ENCODE measurements around the gene SIGLEC1. TPM values are rescaled to one million over a fixed set of nuclear protein-coding genes. Genes with fewer than 3 reads are reported as not detected.

SIGLEC1 gene
- total RNA-seq, 2 experiments from 2014 or later: not detected

DNA sequence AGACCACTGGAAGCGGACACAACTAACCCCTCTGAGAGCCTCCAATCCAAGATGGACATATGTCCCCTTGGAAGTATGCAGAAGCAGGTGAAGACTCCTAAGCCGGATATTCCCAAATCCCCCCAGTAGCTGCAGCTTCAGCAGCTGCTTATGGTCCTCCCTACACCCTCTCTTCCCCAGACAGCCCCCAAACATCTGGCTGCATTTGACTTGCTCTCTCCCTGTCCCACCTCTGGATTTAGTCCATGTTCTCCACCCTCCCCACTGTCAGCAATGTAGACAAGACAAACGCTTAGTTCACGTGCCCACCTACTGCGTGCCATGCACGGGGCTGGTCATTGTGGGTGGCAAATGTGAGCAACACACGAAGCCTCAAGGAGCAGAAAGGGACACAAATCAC lies 26.0 kb downstream of the SIGLEC1 start:
- no peaks in the 10 kb centered on the region for H3K36me3 Mint-ChIP-seq (ENCODE audit: low read depth)
- no peaks in the 10 kb centered on the region for H3K4me1 Mint-ChIP-seq
- no peak overlapping the region for H3K27ac Mint-ChIP-seq
- POLR2A ChIA-PET: no interaction called here
- no peaks in the 10 kb centered on the region for H3K9me3 Mint-ChIP-seq (ENCODE audit: low read depth)
- intact Hi-C loops (cut with DNase I, micrococcal nuclease): no loop called here
- ATAC-seq: no peak
- peaks cover 19% of the 10 kb centered on the region for H3K27me3 Mint-ChIP-seq
- DNase-seq: no peak
- CTCF ChIA-PET: interaction anchor here (0.6 to 1.5 kb wide), 3 partner anchors 9 to 405 kb away, joined by 3 to 5 read pairs (median 5); no protein-coding TSS in a partner anchor
- no peak overlapping the region for H3K4me3 Mint-ChIP-seq

DNA sequence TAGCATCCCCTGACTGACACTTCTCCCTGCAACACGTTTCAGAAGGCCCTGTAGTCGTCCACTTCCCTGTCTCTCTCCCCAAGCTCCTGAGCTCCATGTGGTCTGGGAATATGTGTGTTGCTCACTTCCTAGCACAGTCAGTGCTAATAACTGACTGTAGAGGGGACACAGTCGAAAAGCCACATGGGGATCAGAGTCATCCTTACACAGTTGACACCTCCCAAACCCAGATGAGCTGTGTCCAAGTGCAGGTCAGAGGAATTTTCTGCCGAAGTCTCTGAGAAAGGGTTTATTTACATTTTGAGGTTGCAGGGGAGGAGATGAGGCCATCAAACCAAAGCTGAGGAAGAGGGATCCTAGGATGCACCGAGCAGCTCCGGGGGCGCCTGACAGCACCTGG lies 27.1 kb downstream of the SIGLEC1 start:
- H3K27me3 Mint-ChIP-seq: peaks cover 24% of the 10 kb centered on the region
- peaks cover 4% of the 10 kb centered on the region for H3K4me1 Mint-ChIP-seq
- ChIA-PET CTCF (interaction anchor here (0.8 to 0.9 kb wide), 2 partner anchors 8 to 9 kb away, joined by 3 to 4 read pairs; no protein-coding TSS in a partner anchor), POLR2A (no interaction called here)
- H3K4me3 Mint-ChIP-seq: no peak overlapping the region
- intact Hi-C loops (cut with DNase I, micrococcal nuclease): no loop called here
- no peaks in the 10 kb centered on the region for H3K36me3 Mint-ChIP-seq (ENCODE audit: low read depth)
- no peaks in the 10 kb centered on the region for H3K9me3 Mint-ChIP-seq (ENCODE audit: low read depth)
- ATAC-seq: no peak
- no peak overlapping the region for H3K27ac Mint-ChIP-seq
- DNase-seq: no peak

DNA sequence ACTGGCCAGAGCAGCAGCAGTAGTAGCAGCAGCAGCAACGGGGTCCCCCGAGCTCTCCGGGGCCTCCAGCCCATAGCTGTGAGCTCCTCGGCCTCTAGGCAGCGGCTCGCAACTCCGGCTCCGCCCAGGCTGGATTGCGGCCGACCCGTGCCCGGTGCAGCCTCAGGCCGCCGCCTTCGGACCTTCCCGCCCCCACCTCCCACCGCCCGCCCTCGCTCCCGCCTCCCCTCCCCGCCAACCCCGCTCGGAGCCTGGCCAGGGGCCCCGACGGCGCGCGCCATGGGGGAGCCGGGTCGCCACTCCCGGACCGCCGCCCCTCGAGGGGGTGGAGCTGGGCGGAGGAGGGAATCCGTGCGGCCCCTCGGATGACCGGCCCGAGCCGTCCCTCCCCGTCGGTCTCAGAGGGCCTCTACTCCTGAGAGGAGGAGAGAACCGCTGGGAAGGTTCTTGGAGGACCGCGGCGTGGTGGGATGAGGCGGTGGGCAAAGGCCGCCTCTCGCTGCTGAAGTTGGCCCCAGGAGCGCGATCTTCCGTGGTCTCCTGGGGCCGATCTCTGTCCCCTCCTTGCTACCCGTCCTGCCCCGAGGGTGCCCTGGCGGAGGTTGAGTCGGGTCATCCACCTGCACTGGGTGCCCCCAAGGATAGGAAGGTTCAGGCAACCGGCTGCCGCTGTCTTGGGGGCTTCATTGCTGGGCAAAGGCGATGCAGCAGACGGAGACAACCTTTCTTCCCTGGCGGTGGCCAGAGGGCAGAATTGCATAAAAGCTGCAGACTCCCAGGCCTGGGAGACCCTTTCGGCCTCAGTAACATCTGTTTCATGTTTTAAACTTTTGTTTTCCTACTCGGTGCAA lies 30.2 kb downstream of the SIGLEC1 start, which contains the start of gene ADAM33:
TSS of gene ADAM33 (minus strand) at position 80 of the 851 bp plus-strand sequence. CDS start at position 74, 6 bp downstream.
- H3K27ac Mint-ChIP-seq: no peak within 1 kb of the TSS
- ChIA-PET POLR2A (no interaction called here), CTCF (interaction anchor here (1.4 kb wide), 1 partner anchor 173 kb away, joined by 6 read pairs; no protein-coding TSS in a partner anchor)
- no peak for ATAC-seq
- no peaks in the 10 kb centered on the region for H3K36me3 Mint-ChIP-seq (ENCODE audit: low read depth)
- peaks cover 27% of the 10 kb centered on the region for H3K27me3 Mint-ChIP-seq
- no peaks in the 10 kb centered on the region for H3K9me3 Mint-ChIP-seq (ENCODE audit: low read depth)
- H3K4me1 Mint-ChIP-seq: peaks cover 4% of the 10 kb centered on the region
- intact Hi-C loops (cut with DNase I, micrococcal nuclease): no loop called here
- no peak for DNase-seq
- no peak within 1 kb of the TSS for H3K4me3 Mint-ChIP-seq

DNA sequence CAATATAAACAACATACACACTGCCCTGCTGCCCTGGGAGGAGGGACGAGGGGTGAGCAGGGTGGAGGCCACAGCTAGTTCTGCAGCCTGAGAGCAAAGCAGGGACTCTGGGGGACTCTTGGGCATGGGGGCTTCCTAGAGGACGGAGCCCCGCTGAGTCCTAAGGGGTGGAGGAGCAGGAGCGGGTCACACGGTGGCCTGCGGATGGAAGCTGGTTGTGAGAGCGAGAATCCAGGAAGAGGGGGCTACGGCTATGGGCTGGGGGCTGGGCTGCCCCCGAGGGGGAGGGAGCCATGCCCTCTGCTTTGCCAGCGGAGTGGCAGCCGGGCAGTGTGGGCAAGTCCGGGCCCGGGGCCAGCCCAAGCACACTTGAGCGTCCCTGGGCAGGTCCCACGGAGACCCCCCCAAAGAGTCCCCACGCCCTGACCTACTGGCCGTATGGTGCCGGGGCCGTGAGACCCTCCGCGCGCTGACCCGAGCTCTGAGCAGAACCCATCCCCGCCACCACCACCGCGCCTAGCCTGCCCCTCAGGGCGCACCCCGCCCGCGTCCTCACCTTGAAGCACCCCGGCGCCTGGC lies 31.0 kb downstream of the SIGLEC1 start:
- no peak overlapping the region for H3K4me3 Mint-ChIP-seq
- no peaks in the 10 kb centered on the region for H3K9me3 Mint-ChIP-seq (ENCODE audit: low read depth)
- DNase-seq: no peak
- ATAC-seq: no peak
- ChIA-PET POLR2A (no interaction called here), CTCF (interaction anchor here (1.4 kb wide), 1 partner anchor 174 kb away, joined by 6 read pairs; no protein-coding TSS in a partner anchor)
- H3K36me3 Mint-ChIP-seq (ENCODE audit: low read depth): no peaks in the 10 kb centered on the region
- peaks cover 27% of the 10 kb centered on the region for H3K27me3 Mint-ChIP-seq
- no peak overlapping the region for H3K27ac Mint-ChIP-seq
- H3K4me1 Mint-ChIP-seq: peaks cover 6% of the 10 kb centered on the region
- intact Hi-C loops (cut with DNase I, micrococcal nuclease): no loop called here

DNA sequence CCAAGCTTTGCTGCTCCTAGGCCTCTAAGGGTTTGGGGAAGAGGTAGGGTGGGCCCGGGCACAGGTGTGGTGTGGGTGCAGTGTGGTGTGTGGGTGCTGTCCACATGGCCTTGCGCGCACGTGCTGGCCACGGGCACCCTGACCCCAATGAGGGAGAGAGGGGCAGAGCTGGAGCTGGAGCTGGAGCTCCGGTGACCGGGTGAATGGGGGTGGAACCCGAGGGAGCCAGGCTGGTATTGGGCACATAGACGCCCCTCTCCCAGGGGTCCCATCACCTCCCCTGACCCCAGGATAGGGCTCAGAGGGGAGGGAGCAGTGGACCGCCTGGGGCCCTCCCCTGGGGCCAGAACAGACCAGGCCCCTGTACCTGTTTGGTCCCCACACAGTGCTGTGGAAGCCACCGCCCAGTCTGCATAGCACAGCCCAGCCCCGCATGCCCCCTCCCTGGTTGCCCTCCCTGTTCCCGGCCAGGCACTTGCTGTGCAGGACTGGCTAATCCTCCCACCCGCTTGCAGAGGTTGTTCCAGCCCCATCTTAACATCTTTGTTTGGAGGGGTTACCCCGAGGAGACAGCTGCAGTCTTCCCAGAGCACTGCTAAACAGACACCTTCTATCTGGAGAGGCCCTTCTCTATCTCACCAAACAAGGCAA lies 31.6 kb downstream of the SIGLEC1 start:
- no peaks in the 10 kb centered on the region for H3K9me3 Mint-ChIP-seq (ENCODE audit: low read depth)
- H3K36me3 Mint-ChIP-seq (ENCODE audit: low read depth): no peaks in the 10 kb centered on the region
- peaks cover 29% of the 10 kb centered on the region for H3K27me3 Mint-ChIP-seq
- POLR2A ChIA-PET: no interaction called here
- no peak for ATAC-seq
- CTCF ChIA-PET: interaction anchor here (1.4 kb wide), 1 partner anchor 174 kb away, joined by 6 read pairs; no protein-coding TSS in a partner anchor
- no peak for DNase-seq
- no peak overlapping the region for H3K27ac Mint-ChIP-seq
- intact Hi-C loops (cut with DNase I, micrococcal nuclease): no loop called here
- no peak overlapping the region for H3K4me3 Mint-ChIP-seq
- H3K4me1 Mint-ChIP-seq: peaks cover 6% of the 10 kb centered on the region

DNA sequence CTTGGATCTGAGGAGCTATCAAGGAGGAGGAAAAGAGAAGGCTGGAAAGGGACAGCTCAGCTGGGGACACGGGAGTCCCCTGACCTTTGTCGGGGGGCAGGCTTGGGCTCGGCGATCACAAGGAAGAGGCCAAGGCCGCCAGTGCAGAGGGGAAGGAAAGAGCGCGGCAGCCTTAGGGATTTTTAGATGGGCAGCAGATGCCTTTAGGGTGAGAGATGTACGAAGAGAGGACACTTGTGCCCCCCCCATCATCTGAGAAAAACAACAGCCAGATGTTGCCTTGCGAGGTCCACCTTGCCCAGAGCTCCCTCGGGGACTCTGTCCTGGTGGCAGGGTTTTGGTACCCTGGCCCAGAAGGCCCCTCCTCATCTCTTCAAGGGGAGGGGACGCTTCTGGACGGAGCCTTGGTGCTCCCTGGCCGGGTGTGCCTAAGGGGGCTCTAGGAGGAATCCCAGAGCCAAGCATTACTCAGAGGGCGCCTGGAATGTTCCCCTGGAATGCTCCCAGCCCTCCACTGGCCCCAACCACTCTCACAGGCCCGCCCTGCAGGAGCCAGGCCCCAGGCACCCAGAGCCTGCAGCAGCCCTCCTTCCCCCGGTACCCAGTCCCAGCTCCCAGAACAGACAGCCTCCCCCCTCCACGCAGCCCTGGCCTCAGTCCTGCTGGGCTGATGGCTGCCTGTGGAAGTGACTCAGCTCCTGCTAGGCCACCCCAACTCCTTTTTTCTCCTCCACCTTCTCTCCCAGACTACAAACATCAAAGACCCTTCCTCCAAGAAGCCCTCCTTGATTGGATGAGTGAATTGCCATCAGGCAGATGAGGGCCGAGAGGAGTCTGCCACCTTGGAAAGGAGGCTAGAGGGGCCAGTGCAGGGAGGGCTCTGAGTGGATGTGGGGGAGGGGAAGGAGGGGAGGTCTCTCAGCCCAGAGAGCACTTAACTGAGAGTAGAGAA lies 32.4 kb downstream of the SIGLEC1 start:
- H3K27me3 Mint-ChIP-seq: peaks cover 37% of the 10 kb centered on the region
- CTCF ChIA-PET: interaction anchor here (0.6 kb wide), 1 partner anchor 98 kb away, joined by 3 read pairs; no protein-coding TSS in a partner anchor

DNA sequence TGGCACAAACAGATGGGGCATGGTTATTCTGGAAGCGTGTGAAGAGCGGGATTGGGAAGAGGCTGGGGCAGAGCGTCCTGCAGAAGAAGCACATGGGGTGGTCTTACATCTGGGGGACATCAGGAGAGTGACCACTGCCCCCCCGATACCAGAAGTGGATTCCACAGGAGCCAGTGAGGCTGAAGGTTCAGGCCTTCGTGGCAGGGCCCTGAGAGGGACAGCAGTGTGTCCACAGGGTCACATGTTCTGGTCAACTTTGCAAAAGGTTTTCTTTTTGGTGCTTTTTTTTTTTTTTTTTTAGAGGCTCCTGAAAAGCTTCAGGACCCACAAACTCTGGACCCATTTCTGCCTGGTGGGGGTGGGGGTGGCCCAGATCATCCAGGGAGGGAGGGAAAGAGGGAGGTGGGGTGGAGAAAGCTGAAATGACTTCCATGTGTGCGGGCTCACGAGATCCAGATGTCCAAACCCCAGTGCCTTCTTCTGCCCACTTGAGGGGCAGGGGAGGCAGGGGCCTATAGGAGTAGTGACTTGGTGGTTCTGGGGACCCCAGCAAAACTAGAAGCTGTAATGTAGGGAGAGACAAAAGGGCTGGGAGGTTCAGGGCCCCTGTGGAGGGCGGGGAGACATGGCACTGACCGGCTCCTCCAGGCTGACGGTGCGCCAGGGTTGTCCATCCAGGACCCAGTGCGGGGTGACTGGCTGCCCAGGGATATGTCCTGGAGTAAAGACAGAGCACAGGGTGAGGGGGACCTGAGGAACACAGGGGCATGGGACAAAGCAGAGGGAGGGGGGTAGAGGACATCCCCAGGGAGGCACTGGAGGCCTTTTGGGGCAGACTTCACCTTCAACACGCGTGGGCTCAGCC lies 33.3 kb downstream of the SIGLEC1 start:
- Mint-ChIP-seq H3K4me3 (no peak overlapping the region), H3K36me3 (ENCODE audit: low read depth) (no peaks in the 10 kb centered on the region), H3K27ac (no peak overlapping the region), H3K4me1 (peaks cover 6% of the 10 kb centered on the region), H3K27me3 (peaks cover 40% of the 10 kb centered on the region), H3K9me3 (ENCODE audit: low read depth) (no peaks in the 10 kb centered on the region)
- intact Hi-C loops (cut with DNase I, micrococcal nuclease): loop anchor here in 1 of 2 experiments (5.0 kb wide), 1 partner anchor 408 kb away; no protein-coding TSS in a partner anchor
- POLR2A ChIA-PET: no interaction called here
- CTCF ChIA-PET: interaction anchor here (0.6 to 3.2 kb wide), 3 partner anchors 9 to 99 kb away, joined by 3 to 36 read pairs (median 4); no protein-coding TSS in a partner anchor
- ATAC-seq: no peak
- no peak for DNase-seq

More for the DNA sequence above, 32.4 kb downstream of the SIGLEC1 start:
- intact Hi-C loops (cut with DNase I, micrococcal nuclease): loop anchor here in 1 of 2 experiments (5.0 kb wide), 1 partner anchor 407 kb away; no protein-coding TSS in a partner anchor
- ATAC-seq: no peak
- Mint-ChIP-seq H3K4me1 (peaks cover 6% of the 10 kb centered on the region), H3K4me3 (no peak overlapping the region), H3K9me3 (ENCODE audit: low read depth) (no peaks in the 10 kb centered on the region), H3K27ac (no peak overlapping the region), H3K36me3 (ENCODE audit: low read depth) (no peaks in the 10 kb centered on the region)
- POLR2A ChIA-PET: no interaction called here
- no peak for DNase-seq

DNA sequence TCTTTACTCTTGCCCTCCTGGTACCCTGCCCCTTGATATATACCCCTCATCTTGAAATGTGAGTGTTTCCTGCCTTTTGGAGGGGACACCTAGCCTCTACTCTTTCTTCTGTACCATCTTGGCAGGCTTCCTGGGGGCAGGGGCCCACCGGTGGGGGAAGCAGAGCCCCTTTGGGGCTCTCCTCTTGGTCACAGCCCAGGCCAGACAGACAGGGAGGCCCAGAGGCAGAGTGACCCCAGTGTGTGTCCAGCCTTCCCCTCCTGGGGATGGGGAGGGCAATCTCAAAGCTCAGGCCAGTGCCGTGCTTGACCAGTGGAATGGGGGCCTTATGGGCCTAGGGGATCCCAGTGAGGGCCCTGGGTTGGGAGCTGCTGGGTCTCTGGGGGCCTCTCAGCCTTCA lies 34.2 kb downstream of the SIGLEC1 start:
- H3K36me3 Mint-ChIP-seq (ENCODE audit: low read depth): no peaks in the 10 kb centered on the region
- H3K27ac Mint-ChIP-seq: no peak overlapping the region
- POLR2A ChIA-PET: no interaction called here
- CTCF ChIA-PET: interaction anchor here (1.5 to 3.2 kb wide), 4 partner anchors 10 to 69 kb away, joined by 6 to 36 read pairs (median 14); no protein-coding TSS in a partner anchor
- no peak for DNase-seq
- H3K27me3 Mint-ChIP-seq: peaks cover 38% of the 10 kb centered on the region
- no peak for ATAC-seq
- intact Hi-C loops (cut with DNase I, micrococcal nuclease): loop anchor here in 1 of 2 experiments (5.0 kb wide), 1 partner anchor 409 kb away; no protein-coding TSS in a partner anchor
- H3K9me3 Mint-ChIP-seq (ENCODE audit: low read depth): no peaks in the 10 kb centered on the region
- H3K4me3 Mint-ChIP-seq: no peak overlapping the region
- H3K4me1 Mint-ChIP-seq: peaks cover 6% of the 10 kb centered on the region

DNA sequence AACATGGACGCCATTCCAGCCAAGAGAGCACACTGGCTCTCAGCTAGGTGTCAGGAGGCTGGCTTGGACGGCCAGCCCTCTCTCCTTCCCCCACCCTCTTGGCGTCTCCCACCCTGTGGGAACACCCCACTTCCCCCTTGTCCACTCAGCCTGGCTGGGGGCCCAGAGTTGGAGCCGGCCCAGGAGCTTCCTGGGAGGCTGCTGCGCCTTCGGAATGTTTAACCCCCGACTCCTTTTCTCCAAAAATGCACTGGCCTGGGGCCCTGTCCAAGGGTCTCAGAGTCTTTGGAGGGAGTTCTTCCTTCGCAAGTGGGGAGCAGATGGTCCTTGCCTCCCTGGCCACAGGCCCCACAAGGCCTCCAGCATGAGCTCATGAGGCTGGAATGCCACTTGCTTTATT lies 34.7 kb downstream of the SIGLEC1 start:
- ChIA-PET POLR2A (no interaction called here), CTCF (interaction anchor here (1.4 to 3.2 kb wide), 9 partner anchors 10 to 407 kb away, joined by 4 to 36 read pairs (median 7); no protein-coding TSS in a partner anchor)
- H3K36me3 Mint-ChIP-seq (ENCODE audit: low read depth): no peaks in the 10 kb centered on the region
- peaks cover 41% of the 10 kb centered on the region for H3K27me3 Mint-ChIP-seq
- peaks cover 8% of the 10 kb centered on the region for H3K4me1 Mint-ChIP-seq
- no peak overlapping the region for H3K27ac Mint-ChIP-seq
- no peak for ATAC-seq
- no peak overlapping the region for H3K4me3 Mint-ChIP-seq
- H3K9me3 Mint-ChIP-seq (ENCODE audit: low read depth): no peaks in the 10 kb centered on the region
- no peak for DNase-seq
- intact Hi-C loops (cut with DNase I, micrococcal nuclease): loop anchor here in 1 of 2 experiments (5.0 kb wide), 1 partner anchor 410 kb away; no protein-coding TSS in a partner anchor
